AG04450 (cell line): Measurements from ENCODE around the gene FAM193B. TPM values are rescaled to one million over a fixed set of nuclear protein-coding genes. Genes with fewer than 3 reads are reported as not detected.

Source experiments
- CTCF ChIA-PET: fragments of 300-600, 350-600 bp; formaldehyde crosslinking; extraction: SDS; loops from one replicate; lab custom pipeline; 2022; ENCODE audit warnings: antibody characterized with exemption, inconsistent platforms; lab: Charles Lee
- POLR2A ChIA-PET: fragments of 350-600 bp; formaldehyde crosslinking; extraction: SDS; loops from one replicate; lab custom pipeline; 2021; ENCODE audit warnings: antibody characterized with exemption, inconsistent platforms; lab: Yijun Ruan, JAX
- DNase-seq: peaks from one replicate; pipeline ENCODE4 v3.0.0-alpha.2; 2011; ENCODE audit warnings: low read depth, low spot score
- H3K27ac ChIP-seq: one replicate; pipeline ENCODE4 v1.5.1; 2012; ENCODE audit warnings: low read depth, low read length, control low read depth
- H3K27me3 ChIP-seq: one replicate; pipeline ENCODE4 v1.6.0; 2012; ENCODE audit warnings: low read length; ENCODE audit not compliant: control insufficient read depth, insufficient read depth
- H3K4me3 ChIP-seq: 2 replicates; pipeline ENCODE4 v1.5.1; 2011; ENCODE audit warnings: mild to moderate bottlenecking, low read depth, low read length, control low read depth
- H3K9me3 ChIP-seq: 2 replicates; pipeline ENCODE4 v1.5.1; 2012; ENCODE audit warnings: low read length; ENCODE audit not compliant: control insufficient read depth, insufficient read depth
- CTCF ChIP-seq: IDR thresholded peaks from 2 replicates; pipeline ENCODE4 v1.5.1; 2011; ENCODE audit warnings: low read depth, low read length, control low read depth, inconsistent platforms
- polyA plus RNA-seq: library from polyadenylated mRNA; depleted of rRNA; stranded (reverse); fragments of >200 nt; gene quantifications from 2 replicates; pipeline ENCODE4 v1.2.3, GENCODE V29; 2011

Gene FAM193B
- polyA plus RNA-seq, 1 experiment, result 30.1 TPM

GRCh38 chr5:177557796-177558195 lies 3.4 kb upstream of the FAM193B start:
- H3K27me3 ChIP-seq, result peaks cover 4% of the 10 kb centered on the region
- no peak overlapping the region for H3K27ac ChIP-seq
- H3K9me3 ChIP-seq, result no peaks in the 10 kb centered on the region; the same call in 1 of the 2 replicates
- H3K4me3 ChIP-seq, result no peak overlapping the region
- TF ChIP-seq CTCF, result no peak
- POLR2A ChIA-PET, result no interaction called here
- CTCF ChIA-PET, result no interaction called here
- DNase-seq, result no peak

GRCh38 chr5:177557041-177557647 lies 2.8 kb upstream of the FAM193B start:
- Histone ChIP-seq H3K27ac (no peak overlapping the region), H3K9me3 (no peaks in the 10 kb centered on the region; the same call in 1 of the 2 replicates), H3K27me3 (peaks cover 4% of the 10 kb centered on the region), H3K4me3 (no peak overlapping the region)
- DNase-seq, result no peak
- ChIA-PET CTCF (no interaction called here), POLR2A (no interaction called here)
- no peak for TF ChIP-seq CTCF

- TF ChIP-seq CTCF, result no peak
- no peaks in the 10 kb centered on the region; the same call in 1 of the 2 replicates for H3K9me3 ChIP-seq
- no peak for DNase-seq
- H3K4me3 ChIP-seq, result no peak overlapping the region
- H3K27me3 ChIP-seq, result peaks cover 4% of the 10 kb centered on the region
- POLR2A ChIA-PET, result no interaction called here
- CTCF ChIA-PET, result interaction anchor here (0.6 to 0.9 kb wide), 3 partner anchors 10 to 895 kb away, joined by 3 to 5 read pairs (median 4); no protein-coding TSS in a partner anchor
- no peak overlapping the region for H3K27ac ChIP-seq
Observed at GRCh38 chr5:177555665-177556064, 1.3 kb upstream of the FAM193B start.

- Histone ChIP-seq H3K4me3 (no peak overlapping the region), H3K27ac (no peak overlapping the region), H3K27me3 (peaks cover 4% of the 10 kb centered on the region), H3K9me3 (no peaks in the 10 kb centered on the region; the same call in 1 of the 2 replicates)
- ChIA-PET CTCF (interaction anchor here (0.6 to 0.9 kb wide), 2 partner anchors 10 to 894 kb away, joined by 3 to 4 read pairs; no protein-coding TSS in a partner anchor), POLR2A (no interaction called here)
- DNase-seq, result no peak
- no peak for TF ChIP-seq CTCF
Observed at GRCh38 chr5:177555228-177555627, 865 bp upstream of the FAM193B start.

- ChIA-PET CTCF (no interaction called here), POLR2A (interaction anchor here (0.9 to 1.7 kb wide), 4 partner anchors 8 to 56 kb away, joined by 3 to 11 read pairs (median 4); partner anchors contain the start of gene PDLIM7)
- Histone ChIP-seq H3K27me3 (peaks cover 4% of the 10 kb centered on the region), H3K9me3 (no peaks in the 10 kb centered on the region; the same call in 1 of the 2 replicates), H3K27ac (no peak overlapping the region), H3K4me3 (peak overlapping the region; percentile 86)
- TF ChIP-seq CTCF, result no peak
- no peak for DNase-seq
Observed at GRCh38 chr5:177553671-177554429, 513 bp downstream of the FAM193B start.
